ENCODE measurements around the gene RERG.

The RERG gene

DNA sequence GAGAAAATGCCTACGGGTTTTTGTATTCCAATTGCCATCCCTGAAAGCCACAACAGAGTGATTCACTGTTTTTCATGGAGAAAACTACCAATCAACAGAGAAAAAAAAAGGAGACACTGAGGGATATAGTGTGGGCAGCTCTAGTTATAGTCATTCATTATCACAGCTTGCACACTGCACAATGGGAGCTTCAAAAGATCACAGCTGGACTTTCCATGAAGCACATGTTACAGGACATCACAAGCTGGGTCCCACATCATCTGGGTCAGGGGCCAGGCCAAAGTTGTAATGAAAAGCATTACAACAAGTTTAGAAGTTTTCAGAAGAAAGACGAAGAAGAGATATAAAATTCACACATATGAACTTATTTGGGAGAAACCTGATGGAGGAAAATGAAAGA, 41.5 kb downstream of the RERG start:
- H3K9me2 ChIP-seq (replicated peaks; ENCODE audit: insufficient read depth, low read length) = no peaks in the 10 kb centered on the region
- H3K9ac ChIP-seq (ENCODE audit: low read length) = no peak overlapping the region
- no peak overlapping the region for H3K27ac ChIP-seq (ENCODE audit: low read length)
- H3K4me2 ChIP-seq (ENCODE audit: low read depth, low read length) = no peak overlapping the region
- no peak overlapping the region for H3K4me3 ChIP-seq (ENCODE audit: low read length)
- H3K79me2 ChIP-seq (ENCODE audit: low read length) = no peaks in the 10 kb centered on the region
- no peaks in the 10 kb centered on the region for H3K4me1 ChIP-seq (ENCODE audit: low read length)
- TF ChIP-seq EZH2 (optimal IDR thresholded peaks at IDR 0.05; ENCODE audit: low read depth, low read length) (no peak), EZH2phosphoT487 (IDR thresholded peaks at IDR 0.05; ENCODE audit: low read length) (no peak)
- TF ChIP-seq, protein P1, sequence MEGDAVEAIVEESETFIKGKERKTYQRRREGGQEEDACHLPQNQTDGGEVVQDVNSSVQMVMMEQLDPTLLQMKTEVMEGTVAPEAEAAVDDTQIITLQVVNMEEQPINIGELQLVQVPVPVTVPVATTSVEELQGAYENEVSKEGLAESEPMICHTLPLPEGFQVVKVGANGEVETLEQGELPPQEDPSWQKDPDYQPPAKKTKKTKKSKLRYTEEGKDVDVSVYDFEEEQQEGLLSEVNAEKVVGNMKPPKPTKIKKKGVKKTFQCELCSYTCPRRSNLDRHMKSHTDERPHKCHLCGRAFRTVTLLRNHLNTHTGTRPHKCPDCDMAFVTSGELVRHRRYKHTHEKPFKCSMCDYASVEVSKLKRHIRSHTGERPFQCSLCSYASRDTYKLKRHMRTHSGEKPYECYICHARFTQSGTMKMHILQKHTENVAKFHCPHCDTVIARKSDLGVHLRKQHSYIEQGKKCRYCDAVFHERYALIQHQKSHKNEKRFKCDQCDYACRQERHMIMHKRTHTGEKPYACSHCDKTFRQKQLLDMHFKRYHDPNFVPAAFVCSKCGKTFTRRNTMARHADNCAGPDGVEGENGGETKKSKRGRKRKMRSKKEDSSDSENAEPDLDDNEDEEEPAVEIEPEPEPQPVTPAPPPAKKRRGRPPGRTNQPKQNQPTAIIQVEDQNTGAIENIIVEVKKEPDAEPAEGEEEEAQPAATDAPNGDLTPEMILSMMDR (IDR thresholded peaks at IDR 0.05; ENCODE audit: low read length) = no peak
- H3F3A ChIP-seq (ENCODE audit: insufficient read depth, low read length) = no peaks in the 10 kb centered on the region
- H3K9me3 ChIP-seq (replicated peaks; ENCODE audit: insufficient read depth, low read length) = no peaks in the 10 kb centered on the region
- no peaks in the 10 kb centered on the region for H4K20me1 ChIP-seq (ENCODE audit: insufficient read depth, low read length)
- no peaks in the 10 kb centered on the region for H3K36me3 ChIP-seq (replicated peaks; ENCODE audit: insufficient read depth, low read length)
- H3K27me3 ChIP-seq (replicated peaks; ENCODE audit: insufficient read depth, low read length) = no peaks in the 10 kb centered on the region
- no peak for DNase-seq
- no peak overlapping the region for H2AFZ ChIP-seq (ENCODE audit: low read length)

DNA sequence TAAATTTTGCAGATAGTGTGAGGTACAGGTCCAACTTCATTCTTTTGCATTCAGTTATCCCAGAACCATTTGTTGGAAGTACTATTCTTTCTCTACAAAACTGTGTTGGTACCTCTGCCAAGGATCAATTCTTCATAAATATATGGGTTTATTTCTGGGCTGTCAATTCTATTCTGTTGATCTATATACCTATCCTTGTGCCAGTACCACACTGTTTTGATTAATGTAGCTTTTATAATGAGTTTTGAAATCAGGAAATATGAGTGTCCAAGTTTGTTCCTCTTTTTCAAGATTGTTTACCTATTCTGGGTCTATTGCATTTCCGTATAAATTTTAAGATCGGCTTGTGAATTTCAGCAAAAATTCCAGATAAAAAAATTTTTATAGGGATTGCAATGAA, 48.1 kb downstream of the RERG start:
- DNase-seq = no peak
- H3K9ac ChIP-seq (ENCODE audit: low read length) = no peak overlapping the region
- no peak overlapping the region for H3K4me2 ChIP-seq (ENCODE audit: low read depth, low read length)
- no peak overlapping the region for H3K4me3 ChIP-seq (ENCODE audit: low read length)
- H3K36me3 ChIP-seq (replicated peaks; ENCODE audit: insufficient read depth, low read length) = no peaks in the 10 kb centered on the region
- H3F3A ChIP-seq (ENCODE audit: insufficient read depth, low read length) = no peaks in the 10 kb centered on the region
- H3K27me3 ChIP-seq (replicated peaks; ENCODE audit: insufficient read depth, low read length) = no peaks in the 10 kb centered on the region
- no peaks in the 10 kb centered on the region for H4K20me1 ChIP-seq (ENCODE audit: insufficient read depth, low read length)
- H3K4me1 ChIP-seq (ENCODE audit: low read length) = no peaks in the 10 kb centered on the region
- H2AFZ ChIP-seq (ENCODE audit: low read length) = no peak overlapping the region
- H3K27ac ChIP-seq (ENCODE audit: low read length) = no peak overlapping the region
- no peaks in the 10 kb centered on the region for H3K9me3 ChIP-seq (replicated peaks; ENCODE audit: insufficient read depth, low read length)
- no peaks in the 10 kb centered on the region for H3K79me2 ChIP-seq (ENCODE audit: low read length)
- H3K9me2 ChIP-seq (replicated peaks; ENCODE audit: insufficient read depth, low read length) = no peaks in the 10 kb centered on the region
- TF ChIP-seq EZH2phosphoT487 (IDR thresholded peaks at IDR 0.05; ENCODE audit: low read length) = no peak
- TF ChIP-seq, protein P1 (IDR thresholded peaks at IDR 0.05; ENCODE audit: low read length) = no peak
- no peak for TF ChIP-seq EZH2 (optimal IDR thresholded peaks at IDR 0.05; ENCODE audit: low read depth, low read length)

DNA sequence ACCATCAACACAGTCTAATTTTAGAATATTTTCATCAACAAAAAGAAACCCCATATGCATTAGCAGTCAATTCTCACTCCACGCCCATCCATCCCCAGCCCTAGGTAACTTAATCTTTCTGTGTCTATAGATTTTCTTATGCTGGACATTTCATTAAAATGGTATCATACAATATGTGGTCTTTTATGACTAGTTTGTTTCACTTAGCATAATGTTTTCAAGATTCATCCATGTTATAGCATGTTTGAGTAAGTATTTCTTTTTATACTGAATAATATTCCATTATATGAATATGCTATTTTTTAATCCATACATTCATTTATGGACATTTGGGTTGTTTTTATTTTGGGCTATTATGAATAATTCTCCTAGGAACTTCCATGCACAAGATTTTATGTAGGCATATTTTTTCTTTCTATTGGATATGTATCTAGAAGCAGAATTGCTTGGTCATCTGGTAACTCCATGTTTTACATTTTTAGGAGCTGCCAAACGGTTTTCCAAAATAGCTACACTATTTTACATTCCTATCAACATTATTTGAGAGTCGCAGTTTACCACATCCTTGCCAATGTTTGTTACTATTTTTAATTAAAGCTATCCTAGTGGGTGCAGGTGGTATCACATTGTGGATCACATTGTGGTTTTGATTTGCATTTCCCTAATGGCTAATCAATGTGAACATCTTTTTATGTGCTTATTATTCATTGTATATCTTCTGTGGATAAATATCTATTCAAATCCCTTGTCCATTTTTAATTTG, 49.0 kb downstream of the RERG start:
- TF ChIP-seq, protein P1 (IDR thresholded peaks at IDR 0.05; ENCODE audit: low read length) = no peak
- H3K4me2 ChIP-seq (ENCODE audit: low read depth, low read length) = no peak overlapping the region

More for the DNA sequence above, 49.0 kb downstream of the RERG start:
- Histone ChIP-seq H2AFZ (ENCODE audit: low read length) (no peak overlapping the region), H3K9ac (ENCODE audit: low read length) (no peak overlapping the region), H3F3A (ENCODE audit: insufficient read depth, low read length) (no peaks in the 10 kb centered on the region), H3K27ac (ENCODE audit: low read length) (no peak overlapping the region), H3K9me2 (replicated peaks; ENCODE audit: insufficient read depth, low read length) (no peaks in the 10 kb centered on the region), H3K4me3 (ENCODE audit: low read length) (no peak overlapping the region), H3K79me2 (ENCODE audit: low read length) (no peaks in the 10 kb centered on the region), H3K9me3 (replicated peaks; ENCODE audit: insufficient read depth, low read length) (no peaks in the 10 kb centered on the region), H3K36me3 (replicated peaks; ENCODE audit: insufficient read depth, low read length) (no peaks in the 10 kb centered on the region), H3K4me1 (ENCODE audit: low read length) (no peaks in the 10 kb centered on the region), H4K20me1 (ENCODE audit: insufficient read depth, low read length) (no peaks in the 10 kb centered on the region), H3K27me3 (replicated peaks; ENCODE audit: insufficient read depth, low read length) (no peaks in the 10 kb centered on the region)
- no peak for DNase-seq
